ENCODE results near the gene LYPLA2.

DNA sequence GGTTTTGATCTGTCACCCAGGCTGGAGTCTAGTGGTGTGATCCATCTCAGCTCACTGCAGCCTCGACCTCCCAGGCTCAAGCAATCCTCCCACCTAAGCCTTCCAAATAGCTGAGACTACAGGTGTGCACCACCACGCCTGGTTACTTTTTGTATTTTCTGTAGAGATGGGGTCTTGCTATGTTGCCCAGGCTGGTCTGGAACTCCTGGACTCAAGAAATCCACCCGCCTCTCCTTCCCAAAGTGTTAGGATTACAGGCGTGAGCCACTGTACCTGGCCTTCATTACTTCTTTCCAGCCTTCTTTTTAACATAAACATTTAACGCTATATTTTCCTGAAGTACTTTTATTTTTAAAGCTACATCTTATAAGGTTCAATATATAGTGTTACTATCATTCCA, 52.7 kb downstream of the LYPLA2 start:
- TF ChIP-seq, protein P1, sequence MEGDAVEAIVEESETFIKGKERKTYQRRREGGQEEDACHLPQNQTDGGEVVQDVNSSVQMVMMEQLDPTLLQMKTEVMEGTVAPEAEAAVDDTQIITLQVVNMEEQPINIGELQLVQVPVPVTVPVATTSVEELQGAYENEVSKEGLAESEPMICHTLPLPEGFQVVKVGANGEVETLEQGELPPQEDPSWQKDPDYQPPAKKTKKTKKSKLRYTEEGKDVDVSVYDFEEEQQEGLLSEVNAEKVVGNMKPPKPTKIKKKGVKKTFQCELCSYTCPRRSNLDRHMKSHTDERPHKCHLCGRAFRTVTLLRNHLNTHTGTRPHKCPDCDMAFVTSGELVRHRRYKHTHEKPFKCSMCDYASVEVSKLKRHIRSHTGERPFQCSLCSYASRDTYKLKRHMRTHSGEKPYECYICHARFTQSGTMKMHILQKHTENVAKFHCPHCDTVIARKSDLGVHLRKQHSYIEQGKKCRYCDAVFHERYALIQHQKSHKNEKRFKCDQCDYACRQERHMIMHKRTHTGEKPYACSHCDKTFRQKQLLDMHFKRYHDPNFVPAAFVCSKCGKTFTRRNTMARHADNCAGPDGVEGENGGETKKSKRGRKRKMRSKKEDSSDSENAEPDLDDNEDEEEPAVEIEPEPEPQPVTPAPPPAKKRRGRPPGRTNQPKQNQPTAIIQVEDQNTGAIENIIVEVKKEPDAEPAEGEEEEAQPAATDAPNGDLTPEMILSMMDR (IDR thresholded peaks at IDR 0.05), result no peak
- TF ChIP-seq RAD21 (IDR thresholded peaks at IDR 0.05; ENCODE audit: low read length), result no peak
- TF ChIP-seq, protein P2, sequence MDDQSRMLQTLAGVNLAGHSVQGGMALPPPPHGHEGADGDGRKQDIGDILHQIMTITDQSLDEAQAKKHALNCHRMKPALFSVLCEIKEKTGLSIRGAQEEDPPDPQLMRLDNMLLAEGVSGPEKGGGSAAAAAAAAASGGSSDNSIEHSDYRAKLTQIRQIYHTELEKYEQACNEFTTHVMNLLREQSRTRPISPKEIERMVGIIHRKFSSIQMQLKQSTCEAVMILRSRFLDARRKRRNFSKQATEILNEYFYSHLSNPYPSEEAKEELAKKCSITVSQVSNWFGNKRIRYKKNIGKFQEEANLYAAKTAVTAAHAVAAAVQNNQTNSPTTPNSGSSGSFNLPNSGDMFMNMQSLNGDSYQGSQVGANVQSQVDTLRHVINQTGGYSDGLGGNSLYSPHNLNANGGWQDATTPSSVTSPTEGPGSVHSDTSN (IDR thresholded peaks at IDR 0.05), result no peak
- TF ChIP-seq POLR2AphosphoS5 (IDR thresholded peaks at IDR 0.05; ENCODE audit: low read depth, low read length), result no peak
- no peak for TF ChIP-seq EP300 (IDR thresholded peaks at IDR 0.05; ENCODE audit: borderline replicate concordance in 1 of 2, low read depth in 1 of 2, low read length in 1 of 2)
- TF ChIP-seq FOXM1 (IDR thresholded peaks at IDR 0.05; ENCODE audit: low read depth), result no peak

Measured in SK-N-SH (cell line).